GM12878 (cell line): ENCODE data around the gene LARGE1. TPM values are rescaled to one million over a fixed set of nuclear protein-coding genes. Genes with fewer than 3 reads are reported as not detected.

Experiments
- ATAC-seq: fragments of 200-7000 bp; cut with Tn5 transposase; 3 replicates; pipeline ENCODE4 v1.9.1; 2020; ENCODE audit warnings: mild to moderate bottlenecking, moderate library complexity
- BruUV-seq: library from RNA; stranded (reverse); fragments of 400-500 nt; replicated peaks from 2 replicates; lab custom pipeline; 2021; lab: Mats Ljungman, UMichigan
- CTCF ChIA-PET: fragments of 300-600 bp; sonication (Branson Sonifier 250); formaldehyde crosslinking; extraction: SDS; loops from one replicate; lab custom pipeline; 2021; ENCODE audit warnings: inconsistent platforms; lab: Yijun Ruan, JAX
- POLR2A ChIA-PET: fragments of 350-600 bp; formaldehyde crosslinking; extraction: SDS; loops from one replicate; lab custom pipeline; 2021; ENCODE audit warnings: inconsistent platforms; lab: Charles Lee
- RAD21 ChIA-PET: fragments of 300-600 bp; sonication (Branson Sonifier 250); formaldehyde crosslinking; loops from one replicate; lab custom pipeline; 2023; ENCODE audit warnings: antibody characterized with exemption; ENCODE audit not compliant: unreplicated experiment; lab: Charles Lee
- SMC1A ChIA-PET: fragments of 300-600 bp; sonication (Branson Sonifier 250); formaldehyde crosslinking; loops from one replicate; lab custom pipeline; 2023; ENCODE audit not compliant: unreplicated experiment, uncharacterized antibody; lab: Charles Lee
- DNase-seq: peaks from one replicate; pipeline ENCODE4 v3.0.0-alpha.2; 2011; ENCODE audit warnings: low read depth, low spot score
- FAIRE-seq: peaks from 3 replicates; lab custom pipeline; 2011; peaks lifted over from hg19 to GRCh38; lab: Jason Lieb, UNC
- H2AFZ ChIP-seq: 2 replicates; pipeline ENCODE4 v1.6.0; 2011; ENCODE audit warnings: low read depth, low read length, control low read depth; ENCODE audit not compliant: control insufficient read depth
- H3K27ac ChIP-seq: 2 replicates; pipeline ENCODE4 v1.5.1; 2011; ENCODE audit warnings: control low read depth; ENCODE audit not compliant: control insufficient read depth, insufficient read depth
- H3K27me3 ChIP-seq, 2 experiments: replicated peaks in 1 of 2; 2 replicates each; pipeline versions ENCODE4 v1.6.0 to v1.6.1; 2011; ENCODE audit warnings: low read length in 1 of 2; ENCODE audit not compliant: control insufficient read depth in 2 of 2, insufficient read depth in 2 of 2
- H3K36me3 ChIP-seq, 2 experiments: 2 replicates each; pipeline ENCODE4 v1.5.1; 2011; ENCODE audit warnings: low read length in 1 of 2; ENCODE audit not compliant: control insufficient read depth in 2 of 2, insufficient read depth in 2 of 2
- H3K4me1 ChIP-seq: 2 replicates; pipeline ENCODE4 v1.6.1; 2011; ENCODE audit warnings: mild to moderate bottlenecking, low read length, moderate library complexity, mixed read lengths; ENCODE audit not compliant: control insufficient read depth, insufficient read depth
- H3K4me2 ChIP-seq: 2 replicates; pipeline ENCODE4 v1.6.0; 2011; ENCODE audit warnings: control low read depth; ENCODE audit not compliant: control insufficient read depth, insufficient read depth
- H3K4me3 ChIP-seq: fragments of 200-600 bp; sonication (generic); 2 replicates; pipeline ENCODE4 v1.5.1; 2016
- H3K79me2 ChIP-seq: 2 replicates; pipeline ENCODE4 v1.6.0; 2011; ENCODE audit warnings: low read length; ENCODE audit not compliant: control insufficient read depth, insufficient read depth
- H3K9ac ChIP-seq: 2 replicates; pipeline ENCODE4 v1.8.0; 2011; ENCODE audit warnings: low read length, control low read depth, mixed read lengths; ENCODE audit not compliant: control insufficient read depth, insufficient read depth
- H3K9me3 ChIP-seq: replicated peaks from 3 replicates; pipeline ENCODE4 v1.5.1; 2011; ENCODE audit warnings: mild to moderate bottlenecking, low read length; ENCODE audit not compliant: control insufficient read depth, insufficient read depth
- H4K20me1 ChIP-seq: 2 replicates; pipeline ENCODE4 v1.6.0; 2011; ENCODE audit not compliant: control insufficient read depth, insufficient read depth
- ASH2L ChIP-seq: fragments of 300-600, 200-600 bp; sonication (generic); IDR thresholded peaks from 2 replicates; pipeline ENCODE4 v1.6.1; 2017; ENCODE audit warnings: low read depth, mild to moderate bottlenecking, borderline replicate concordance
- ATF7 ChIP-seq: fragments of 450-650 bp; IDR thresholded peaks from 2 replicates; pipeline ENCODE4 v1.6.1; 2016; ENCODE audit warnings: low read depth, mild to moderate bottlenecking
- CREM ChIP-seq: IDR thresholded peaks from 2 replicates; pipeline ENCODE4 v1.6.1; 2014; ENCODE audit warnings: antibody characterized with exemption, low read depth
- ETV6 ChIP-seq, 2 experiments: fragments of 450-650 bp in 1 of 2; IDR thresholded peaks in 1 of 2; conservative IDR thresholded peaks in 1 of 2; 2 replicates each; pipeline ENCODE4 v1.6.1; 2014; ENCODE audit warnings: antibody characterized with exemption in 1 of 2, borderline replicate concordance in 1 of 2, low read depth in 1 of 2, mild to moderate bottlenecking in 1 of 2, moderate library complexity in 1 of 2
- FOS ChIP-seq: IDR thresholded peaks from 3 replicates; pipeline ENCODE4 v1.6.1; 2011; ENCODE audit warnings: borderline replicate concordance; ENCODE audit not compliant: insufficient read length; ENCODE audit errors: extremely low read depth
- JUNB ChIP-seq: IDR thresholded peaks from 2 replicates; pipeline ENCODE4 v1.6.1; 2016; ENCODE audit warnings: antibody characterized with exemption, mild to moderate bottlenecking
- MEF2A ChIP-seq: IDR thresholded peaks from 2 replicates; pipeline ENCODE4 v1.6.1; 2011; ENCODE audit warnings: low read depth, mild to moderate bottlenecking, low read length, moderate library complexity; ENCODE audit not compliant: insufficient read depth
- NFIC ChIP-seq: IDR thresholded peaks from 2 replicates; pipeline ENCODE4 v1.6.1; 2012; ENCODE audit warnings: low read depth, mild to moderate bottlenecking, inconsistent platforms, low read length, moderate library complexity
- RUNX3 ChIP-seq: IDR thresholded peaks from 2 replicates; pipeline ENCODE4 v1.6.1; 2012; ENCODE audit warnings: low read length, inconsistent platforms
- TCF7 ChIP-seq: IDR thresholded peaks from 2 replicates; pipeline ENCODE4 v1.6.1; 2014; ENCODE audit warnings: antibody characterized with exemption, borderline replicate concordance
- ZNF274 ChIP-seq: IDR thresholded peaks from one replicate; pipeline ENCODE4 v1.8.0; 2011; ENCODE audit not compliant: insufficient read length, insufficient read depth
- whole genome bisulfite sequencing: methylation state at CpG from one replicate; pipeline ENCODE4 v1.1.6; 2016; ENCODE audit warnings: low lambda C conversion rate; ENCODE audit not compliant: insufficient replicate concordance, insufficient coverage; ENCODE audit errors: missing lambda C conversion rate; 5-methylcytosine and 5-hydroxymethylcytosine counted together
- in situ Hi-C: fragments of 300-500 bp; cut with MboI; formaldehyde crosslinking; loops from 9 replicates; pipeline ENCODE4 v1.14.3; 2018; ENCODE audit warnings: mixed read lengths
- intact Hi-C: fragments of 100-400 bp; cut with micrococcal nuclease; formaldehyde crosslinking; loops from one replicate; pipeline ENCODE4 v1.14.2; 2022; ENCODE audit not compliant: unreplicated experiment
- polyA plus RNA-seq, 11 experiments: library from polyadenylated mRNA; depleted of rRNA in 4 of 11; unstranded in 6 of 11; stranded (reverse) in 5 of 11; fragments of >200 nt; fragmentation: Nextera tagmentation in 4 of 11; fragmentation: Illumina TruSeq in 1 of 11; extraction: Ambion mirVana in 4 of 11; extraction: Trizol in 1 of 11; gene quantifications; 1 replicate in 1 of 11; 2 replicates in 10 of 11; pipeline versions ENCODE4 v1.2.1 to v1.2.3, GENCODE V29; 2011 to 2016; ENCODE audit warnings: inconsistent platforms in 2 of 11, missing spikeins in 2 of 11, low read depth in 1 of 11
- total RNA-seq, 4 experiments: library from RNA; depleted of rRNA in 3 of 4; stranded (reverse); fragments of >200 nt in 3 of 4; fragmentation: Illumina TruSeq in 1 of 4; extraction: Trizol in 1 of 4; gene quantifications; 2 replicates each; pipeline versions ENCODE4 v1.2.1 to v1.2.3, GENCODE V29; 2013 to 2021
- TF ChIP-seq, protein P1 (sequence below): IDR thresholded peaks from 2 replicates; pipeline ENCODE4 v1.6.1; 2012; ENCODE audit warnings: low read length, inconsistent platforms

LARGE1 gene
- total and polyA plus RNA-seq, 10 of the 15 experiments (the other 5 are each of a cell fraction or from before 2014, with no cell fraction given): 3.2 to 41.4 (median 17.3) TPM

DNA sequence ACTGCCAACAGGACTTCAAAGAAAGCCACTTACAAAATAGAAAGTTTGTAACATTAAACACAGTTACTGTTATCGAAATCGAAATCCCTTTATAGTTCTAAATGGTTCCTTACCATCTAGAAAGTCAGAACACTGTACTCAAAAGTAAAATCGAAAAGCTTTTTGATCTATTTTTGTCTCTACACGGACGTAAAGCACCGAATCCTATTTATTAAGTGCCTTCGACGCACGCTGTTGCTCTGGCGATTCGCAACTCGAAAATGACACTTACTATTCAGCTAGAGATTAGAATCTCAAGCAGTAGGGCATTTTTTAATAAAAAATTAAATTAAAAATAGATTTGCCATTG, 78.3 kb downstream of the LARGE1 start:
- Histone ChIP-seq H3K4me3 (peak overlapping the region; percentile 12; the same call in 1 of the 2 replicates), H3K36me3 (no peaks in the 10 kb centered on the region), H3K79me2 (peaks cover 20% of the 10 kb centered on the region), H2AFZ (no peak overlapping the region), H3K9ac (peak overlapping the region; percentile 55), H3K9me3 (no peaks in the 10 kb centered on the region), H4K20me1 (no peaks in the 10 kb centered on the region), H3K27me3 (no peaks in the 10 kb centered on the region), H3K4me1 (peaks cover 30% of the 10 kb centered on the region), H3K4me2 (peak overlapping the region; percentile 88), H3K27ac (peak overlapping the region; percentile 89)
- ChIA-PET CTCF (interaction anchor here (1.4 kb wide), 1 partner anchor 12 kb away, joined by 3 read pairs; no protein-coding TSS in a partner anchor), RAD21 (no interaction called here), POLR2A (interaction anchor here (0.7 kb wide), 1 partner anchor 48 kb away, joined by 3 read pairs; no protein-coding TSS in a partner anchor), SMC1A (interaction anchor here (1.1 kb wide), 1 partner anchor 569 kb away, joined by 3 read pairs; no protein-coding TSS in a partner anchor)
- intact Hi-C loops (no loop called here), in situ Hi-C loops (no loop called here)
- ATAC-seq (no peak), FAIRE-seq (peak; percentile 18), DNase-seq (no peak)
- 48% methylated on average over 12 of the region's 12 CpGs for WGBS
- TF ChIP-seq NFIC (peak; percentile 79), RUNX3 (peak; percentile 15; the same call in 1 of the 2 replicates), TCF7 (peak; percentile 90), JUNB (peak; percentile 18; the same call in 1 of the 2 replicates), FOS (no peak), MEF2A (peak; percentile 97), ASH2L (0 out of 2 replicates have a peak, but pooled peaks have one; percentile 42), CREM (peak; percentile 37; the same call in 1 of the 2 replicates), ATF7 (no peak), ZNF274 (no peak), ETV6 (conservative IDR thresholded peaks at IDR 0.05 in 1 of 2, IDR thresholded peaks at IDR 0.05 in 1 of 2; ENCODE audit: borderline replicate concordance in 1 of 2, low read depth in 1 of 2) (0 out of 4 replicates have a peak, but pooled peaks of 1 of the 2 experiments have one; percentile 24)
- TF ChIP-seq, protein P1, sequence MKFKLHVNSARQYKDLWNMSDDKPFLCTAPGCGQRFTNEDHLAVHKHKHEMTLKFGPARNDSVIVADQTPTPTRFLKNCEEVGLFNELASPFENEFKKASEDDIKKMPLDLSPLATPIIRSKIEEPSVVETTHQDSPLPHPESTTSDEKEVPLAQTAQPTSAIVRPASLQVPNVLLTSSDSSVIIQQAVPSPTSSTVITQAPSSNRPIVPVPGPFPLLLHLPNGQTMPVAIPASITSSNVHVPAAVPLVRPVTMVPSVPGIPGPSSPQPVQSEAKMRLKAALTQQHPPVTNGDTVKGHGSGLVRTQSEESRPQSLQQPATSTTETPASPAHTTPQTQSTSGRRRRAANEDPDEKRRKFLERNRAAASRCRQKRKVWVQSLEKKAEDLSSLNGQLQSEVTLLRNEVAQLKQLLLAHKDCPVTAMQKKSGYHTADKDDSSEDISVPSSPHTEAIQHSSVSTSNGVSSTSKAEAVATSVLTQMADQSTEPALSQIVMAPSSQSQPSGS: 0 out of 2 replicates have a peak, but pooled peaks have one; percentile 35
- no TSS peak for BruUV-seq
